ENCODE data around the gene MRGPRF. TPM values are rescaled to one million over a fixed set of nuclear protein-coding genes. Genes with fewer than 3 reads are reported as not detected.

Gene MRGPRF
- total and polyA plus RNA-seq, 9 donors = 8.6 to 104 (median 35.2) TPM

GRCh38 chr11:68965901-68966853 is 46.9 kb downstream of the MRGPRF start:
- no peak overlapping the region for H3K4me3 ChIP-seq
- no peak for DNase-seq
- H3K9me3 ChIP-seq = no peaks in the 10 kb centered on the region
- no peaks in the 10 kb centered on the region for H3K36me3 ChIP-seq
- 85 to 90% (median 86%) methylated on average over 15 of the region's 15 CpGs for WGBS, 3 donors
- no peaks in the 10 kb centered on the region for H3K27me3 ChIP-seq
- TF ChIP-seq CTCF (IDR thresholded peaks at IDR 0.05) (no peak), POLR2A (IDR thresholded peaks at IDR 0.05) (no peak), EP300 (IDR thresholded peaks at IDR 0.05) (no peak)
- H3K4me1 ChIP-seq (ENCODE audit: insufficient read depth) = no peaks in the 10 kb centered on the region
- H3K27ac ChIP-seq = no peak overlapping the region
- intact Hi-C loops (cut with DNase I) = no loop called here

DNA sequence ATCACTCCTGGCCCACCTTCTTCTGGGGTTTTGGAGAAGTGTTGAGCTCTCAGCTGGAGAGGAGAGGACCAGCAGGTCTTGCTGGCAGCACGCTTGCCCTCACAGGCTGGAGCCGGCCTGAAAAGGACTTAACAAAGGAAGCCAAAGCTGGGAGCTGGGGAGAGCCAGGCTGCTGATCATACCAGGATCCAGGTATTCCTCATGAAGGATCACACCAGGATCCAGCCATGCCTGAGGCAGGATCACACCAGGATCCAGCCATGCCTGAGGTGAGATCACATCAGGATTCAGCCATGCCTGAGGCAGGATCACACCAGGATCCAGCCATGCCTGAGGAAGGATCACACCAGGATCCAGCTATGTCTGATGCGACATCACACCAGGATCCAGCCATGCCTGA is 49.3 kb downstream of the MRGPRF start:
- Histone ChIP-seq H3K4me3 (no peak overlapping the region), H3K27me3 (no peaks in the 10 kb centered on the region), H3K36me3 (no peaks in the 10 kb centered on the region), H3K9me3 (no peaks in the 10 kb centered on the region), H3K27ac (no peak overlapping the region), H3K4me1 (ENCODE audit: insufficient read depth) (no peaks in the 10 kb centered on the region)
- no peak for DNase-seq
- 81 to 86% (median 84%) methylated on average over 3 of the region's 3 CpGs for WGBS, 3 donors
- TF ChIP-seq EP300 (IDR thresholded peaks at IDR 0.05) (no peak), POLR2A (IDR thresholded peaks at IDR 0.05) (no peak), CTCF (IDR thresholded peaks at IDR 0.05) (no peak)
- intact Hi-C loops (cut with DNase I) = no loop called here

- 81 to 83% (median 81%) methylated on average over 16 of the region's 16 CpGs for WGBS, 3 donors
- no peak for TF ChIP-seq CTCF (IDR thresholded peaks at IDR 0.05)
- no peak for TF ChIP-seq EP300 (IDR thresholded peaks at IDR 0.05)
- no peak for TF ChIP-seq POLR2A (IDR thresholded peaks at IDR 0.05)
Observed at GRCh38 chr11:68962527-68963250, 50.4 kb downstream of the MRGPRF start.

GRCh38 chr11:68961245-68961644 is 51.8 kb downstream of the MRGPRF start:
- TF ChIP-seq POLR2A (IDR thresholded peaks at IDR 0.05) (no peak), EP300 (IDR thresholded peaks at IDR 0.05) (no peak), CTCF (IDR thresholded peaks at IDR 0.05) (no peak)
- peak in 1 of 5 donors; percentile 33 for DNase-seq
- intact Hi-C loops (cut with DNase I) = no loop called here
- H3K36me3 ChIP-seq = no peaks in the 10 kb centered on the region
- no peaks in the 10 kb centered on the region for H3K27me3 ChIP-seq
- H3K27ac ChIP-seq = no peak overlapping the region
- H3K4me3 ChIP-seq = no peak overlapping the region
- no peaks in the 10 kb centered on the region for H3K9me3 ChIP-seq
- H3K4me1 ChIP-seq (ENCODE audit: insufficient read depth) = no peaks in the 10 kb centered on the region
- WGBS, 3 donors = 75 to 78% (median 78%) methylated on average over 8 of the region's 8 CpGs

More at GRCh38 chr11:68962527-68963250, 50.4 kb downstream of the MRGPRF start:
- intact Hi-C loops (cut with DNase I) = no loop called here
- DNase-seq = no peak
- Histone ChIP-seq H3K27ac (no peak overlapping the region), H3K4me3 (no peak overlapping the region), H3K27me3 (no peaks in the 10 kb centered on the region), H3K9me3 (no peaks in the 10 kb centered on the region), H3K4me1 (ENCODE audit: insufficient read depth) (no peaks in the 10 kb centered on the region), H3K36me3 (no peaks in the 10 kb centered on the region)
